ENCODE data around the gene AMMECR1.

AMMECR1 gene

DNA sequence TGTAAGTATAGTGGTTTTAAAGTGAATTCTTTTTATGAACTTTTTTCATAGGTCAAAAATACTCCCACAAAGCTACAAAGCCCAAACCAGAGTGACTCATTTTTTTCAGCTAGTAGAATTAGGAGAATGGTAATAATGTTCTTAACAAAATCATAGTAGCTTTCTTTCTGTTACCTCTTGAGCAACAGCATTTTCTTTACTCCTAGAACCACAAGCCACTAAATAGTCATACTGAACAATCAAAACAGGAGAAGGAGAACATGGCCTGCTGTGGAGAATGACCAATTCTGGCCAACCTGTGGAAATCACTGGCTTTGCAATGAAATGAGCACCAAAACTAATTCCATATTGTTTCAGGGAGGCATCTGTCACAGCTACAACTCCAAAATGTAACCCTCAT lies 112.9 kb downstream of the AMMECR1 start:
- no peak for DNase-seq

DNA sequence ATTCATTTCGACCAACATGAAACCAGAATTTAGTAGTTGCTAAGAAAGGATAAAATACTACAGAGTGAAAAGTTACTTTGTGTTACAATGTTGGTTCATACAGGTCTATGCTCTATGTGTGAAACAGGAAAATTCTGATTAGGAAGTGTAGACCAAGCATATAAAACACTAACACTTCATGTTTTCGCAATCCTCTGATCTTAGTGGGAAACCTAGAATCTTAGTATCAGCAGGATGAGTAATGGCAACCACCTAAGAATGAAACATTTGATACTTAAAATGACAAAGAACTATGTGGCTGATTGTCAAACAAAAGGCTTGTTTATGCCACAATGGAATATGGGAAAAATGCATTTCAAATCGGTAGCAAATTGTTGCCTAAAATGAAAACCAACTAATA lies 116.1 kb downstream of the AMMECR1 start:
- no peak for DNase-seq

DNA sequence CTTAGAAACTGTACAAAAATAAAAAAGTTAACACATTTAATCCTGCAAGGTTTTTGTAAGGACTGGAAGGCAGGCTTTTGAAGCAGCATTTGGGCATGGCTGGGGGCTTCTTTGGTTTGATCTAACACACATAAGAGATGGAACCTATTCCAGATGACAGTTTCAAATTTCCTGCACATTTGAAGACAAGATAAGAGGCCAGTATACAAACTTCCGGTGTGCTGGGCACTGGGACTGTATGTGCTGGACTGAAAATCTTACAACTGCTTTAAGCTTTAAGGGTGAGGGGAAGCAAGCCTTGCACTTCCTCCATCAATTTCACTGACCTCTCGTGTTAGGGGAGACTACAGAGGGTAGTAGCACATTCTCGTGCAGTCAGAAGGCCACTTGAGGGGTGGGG lies 122.9 kb downstream of the AMMECR1 start:
- no peak for DNase-seq

- DNase-seq = no peak
Measured at GRCh38 chrX:110192516-110192915, 125.4 kb downstream of the AMMECR1 start.

DNA sequence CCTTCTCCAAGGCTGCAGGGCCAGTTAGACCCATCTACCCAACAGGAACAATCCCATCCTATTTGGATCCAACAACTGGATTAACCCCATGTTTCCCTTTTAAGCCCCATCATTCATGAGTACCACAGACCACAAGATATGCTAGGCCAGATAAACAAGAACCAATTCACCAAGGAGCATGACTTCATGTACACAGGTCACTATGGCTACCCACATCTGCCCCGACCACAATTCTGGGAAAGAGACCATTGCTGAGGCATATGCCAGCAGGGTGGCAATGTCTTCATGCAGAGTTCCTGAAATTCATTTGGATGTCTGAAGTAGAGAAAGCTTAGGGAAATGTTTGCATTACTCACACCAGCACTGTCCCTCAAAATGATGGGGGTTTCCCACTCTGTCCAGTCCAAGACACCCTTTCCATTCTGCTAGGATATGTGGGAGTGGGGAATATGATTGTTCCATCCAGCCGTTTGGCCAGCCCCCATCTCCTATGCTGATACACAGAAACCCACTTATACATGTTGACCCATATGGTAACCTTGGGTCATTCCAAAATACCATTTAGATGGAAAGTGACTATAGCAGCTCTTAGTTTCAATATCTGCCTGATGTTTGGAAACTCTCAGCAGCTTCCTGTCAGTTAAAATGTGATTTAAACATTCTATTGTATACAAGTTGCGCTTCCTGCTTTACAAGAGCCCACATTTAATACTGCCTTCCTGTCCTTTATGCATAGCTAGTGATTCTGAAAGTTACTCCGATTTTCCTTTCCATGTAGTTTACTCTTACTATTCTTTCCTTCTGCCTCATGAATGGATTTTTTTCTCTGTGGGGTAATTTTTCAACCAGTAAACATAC lies 129.0 kb downstream of the AMMECR1 start:
- no peak for DNase-seq

DNA sequence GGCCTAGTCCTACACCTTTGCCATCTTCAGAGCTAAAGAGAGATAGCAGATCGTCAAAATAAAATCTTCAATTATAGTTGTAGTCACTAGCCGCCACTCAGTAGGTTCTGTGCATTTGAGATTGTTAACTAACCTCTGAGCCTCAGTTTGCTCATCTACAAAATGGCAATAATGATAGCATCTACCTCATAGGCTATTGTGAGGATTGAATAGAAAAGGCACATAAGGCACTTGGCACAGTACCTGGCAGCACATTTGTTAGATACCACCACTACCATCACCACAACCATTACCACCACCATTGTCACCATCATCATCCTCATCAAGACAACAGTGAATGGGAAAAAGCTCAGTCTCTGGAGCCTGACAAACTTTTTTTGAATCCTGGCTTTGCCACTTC lies 134.6 kb downstream of the AMMECR1 start:
- no peak for DNase-seq

GRCh38 chrX:110182865-110183264 lies 135.0 kb downstream of the AMMECR1 start:
- no peak for DNase-seq

DNA sequence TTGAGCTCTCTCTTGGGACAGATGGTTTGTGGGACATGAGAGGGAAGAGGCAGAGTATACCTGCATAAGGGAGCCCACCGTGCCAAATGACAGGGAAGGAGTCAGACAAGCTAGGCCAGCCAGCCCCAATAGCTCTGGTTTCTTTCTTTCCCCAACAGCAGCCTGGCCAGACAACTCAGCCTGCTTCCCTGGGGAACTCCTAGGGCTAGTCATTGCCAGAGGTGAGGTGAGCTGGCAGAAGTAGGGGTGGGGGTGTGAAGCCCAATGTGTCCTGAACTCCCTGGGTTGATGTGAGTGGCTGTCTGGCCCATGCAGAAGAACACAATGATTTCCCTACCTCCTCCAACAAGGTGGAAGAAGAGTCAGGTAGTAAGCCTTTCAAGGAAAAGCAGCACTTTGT lies 135.5 kb downstream of the AMMECR1 start:
- no peak for DNase-seq

GRCh38 chrX:110181459-110182137 lies 136.3 kb downstream of the AMMECR1 start:
- no peak for DNase-seq

GRCh38 chrX:110180928-110181310 lies 137.0 kb downstream of the AMMECR1 start:
- no peak for DNase-seq

- no peak for DNase-seq
Measured at GRCh38 chrX:110180176-110180927, 137.5 kb downstream of the AMMECR1 start.

DNA sequence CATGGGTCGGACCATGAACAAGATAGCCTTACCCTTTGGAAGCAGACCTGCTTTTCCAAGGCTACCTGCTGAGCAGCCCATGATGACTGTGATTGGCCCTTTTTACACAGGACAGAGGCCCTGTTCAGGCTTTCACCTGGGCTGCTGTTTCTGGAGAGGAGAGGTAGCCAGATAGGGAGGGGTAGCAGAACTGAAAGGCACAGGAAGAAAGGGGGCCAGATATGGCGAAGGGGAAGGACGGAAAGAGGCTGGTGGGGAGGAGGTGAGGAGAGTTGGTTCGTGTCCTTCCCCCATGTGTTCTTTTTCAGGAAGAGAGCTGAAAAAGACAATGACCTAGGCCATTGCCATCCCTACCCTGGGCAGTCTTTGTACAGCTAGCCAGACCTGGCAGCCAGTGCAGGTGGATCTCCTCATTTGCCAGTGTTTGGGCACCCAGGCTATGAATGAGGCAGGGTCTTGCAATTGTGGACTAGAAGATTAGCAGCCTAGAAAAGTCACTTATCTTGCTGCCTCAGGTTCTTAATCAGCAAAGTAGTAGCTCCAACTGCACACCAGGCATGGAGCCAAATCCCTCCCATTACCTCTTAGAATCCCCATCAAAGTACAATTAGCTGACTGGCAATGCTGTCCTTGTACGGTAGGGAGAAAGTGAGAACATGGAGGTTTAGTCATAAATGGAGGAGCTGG lies 139.6 kb downstream of the AMMECR1 start:
- no peak for DNase-seq

DNA sequence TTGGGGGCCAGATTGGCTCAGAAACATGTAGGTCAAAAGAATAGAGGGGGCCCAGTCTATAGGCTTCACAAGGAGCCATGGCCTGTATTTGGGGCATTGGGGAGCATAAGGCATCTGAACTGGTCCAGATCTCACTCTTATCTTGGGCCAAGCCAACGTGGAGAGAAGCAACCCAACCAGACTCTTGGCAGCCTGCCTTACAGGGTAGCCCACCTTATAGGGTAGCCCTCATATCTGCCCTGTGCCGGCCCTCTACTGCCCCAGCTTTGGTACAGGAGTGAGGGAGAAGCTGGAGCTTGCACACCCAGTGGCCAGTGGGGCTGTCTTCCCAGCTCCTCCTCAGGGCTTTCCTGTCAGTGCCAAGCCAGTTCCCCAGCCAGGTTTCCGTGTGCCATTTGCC lies 142.2 kb downstream of the AMMECR1 start:
- DNase-seq = no peak

DNA sequence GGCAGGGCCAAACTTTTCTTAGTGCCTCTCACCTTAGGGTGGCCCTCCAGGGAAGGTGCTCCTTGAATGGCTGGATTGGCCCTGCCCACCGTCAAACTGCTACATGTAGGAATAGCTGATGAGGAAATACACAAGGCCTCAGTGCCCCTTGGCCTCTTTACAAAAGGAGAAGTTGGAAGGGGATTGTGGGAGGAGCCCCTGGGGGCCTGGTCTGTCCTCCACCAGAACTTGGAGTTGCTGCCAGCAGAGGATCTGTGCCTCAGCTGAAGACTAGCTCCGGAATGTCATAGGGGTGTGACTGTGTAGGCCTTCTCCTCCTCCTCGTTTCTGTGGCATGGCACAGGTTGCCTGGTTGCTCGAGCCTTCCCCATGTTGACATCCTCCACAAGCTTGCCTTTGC lies 142.7 kb downstream of the AMMECR1 start:
- no peak for DNase-seq

- DNase-seq = no peak
Measured at GRCh38 chrX:110173192-110174175, 144.4 kb downstream of the AMMECR1 start.

- DNase-seq = peak in 1 of 2 donors; percentile 60
Measured at GRCh38 chrX:110172215-110172614, 145.7 kb downstream of the AMMECR1 start.

DNA sequence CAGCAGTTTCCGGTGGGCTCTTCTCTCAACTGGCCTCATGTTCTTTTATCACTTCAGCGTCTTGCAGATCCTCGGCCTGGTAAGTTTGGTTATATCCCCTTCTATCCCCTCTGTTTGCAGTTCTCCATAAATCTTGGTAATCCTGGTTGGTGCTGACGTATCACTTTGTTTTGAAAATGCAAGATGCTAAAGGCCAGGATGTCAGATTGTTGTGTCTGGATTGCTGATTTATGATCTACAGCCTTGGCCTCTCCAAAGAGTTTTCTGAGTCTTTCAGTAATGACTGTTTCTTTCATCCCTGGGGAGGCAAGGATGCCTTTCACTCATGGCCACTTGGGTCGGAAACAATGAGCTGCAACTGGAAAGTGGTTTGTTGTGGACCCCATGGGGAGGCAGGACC lies 146.4 kb downstream of the AMMECR1 start:
- no peak for DNase-seq

GRCh38 chrX:110170029-110170428 lies 147.9 kb downstream of the AMMECR1 start:
- no peak for DNase-seq

- no peak for DNase-seq
Measured at GRCh38 chrX:110168585-110168984, 149.3 kb downstream of the AMMECR1 start.

- DNase-seq = peak; percentile 24 to 48
Measured at GRCh38 chrX:110167952-110168451, 149.9 kb downstream of the AMMECR1 start.

DNA sequence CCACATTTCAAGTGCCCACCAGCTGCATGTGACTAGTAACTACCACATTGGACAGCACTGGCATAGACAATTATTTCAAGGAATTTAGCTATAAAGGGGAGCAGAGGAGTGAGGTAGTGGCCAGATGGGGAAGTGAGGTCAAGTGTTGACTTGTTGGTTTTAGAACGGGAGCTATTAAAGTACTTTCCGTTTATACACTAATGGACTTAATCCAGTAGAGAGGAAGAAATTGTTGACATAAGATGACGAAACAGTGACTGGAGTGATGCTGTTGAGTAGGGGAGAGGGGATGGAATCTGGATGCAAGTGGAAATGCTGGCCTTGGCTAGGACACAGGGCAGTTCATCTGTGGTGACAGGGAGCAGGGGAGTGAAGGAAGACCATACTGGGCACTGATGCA lies 154.4 kb downstream of the AMMECR1 start:
- no peak for DNase-seq

DNA sequence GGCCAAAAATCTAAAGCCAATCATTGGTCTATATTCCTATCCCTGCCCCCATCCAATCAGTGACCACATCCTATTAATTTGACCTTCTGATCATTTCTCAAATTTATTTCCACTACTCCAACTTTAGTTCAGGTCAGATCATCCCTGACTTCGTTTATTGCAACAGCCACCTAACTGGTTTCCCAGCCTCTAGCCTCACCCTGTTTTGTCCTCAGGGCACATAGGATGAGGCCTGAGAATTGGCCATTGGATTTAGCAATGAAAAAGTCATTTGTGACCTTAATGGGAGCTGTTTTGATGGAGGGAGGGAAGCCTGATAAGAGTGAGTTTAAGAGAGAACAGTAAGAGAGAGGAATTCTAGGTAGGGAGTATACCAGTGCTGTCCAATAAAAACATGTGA lies 155.0 kb downstream of the AMMECR1 start:
- no peak for DNase-seq

All from CD4-positive, alpha-beta T cell treated with Interleukin-1 beta for 1 hour (primary cell).